Measurements from ENCODE around the gene PDZD2. TPM values are rescaled to one million over a fixed set of nuclear protein-coding genes. Genes with fewer than 3 reads are reported as not detected.

The PDZD2 gene
- total and polyA plus RNA-seq, 8 donors = under 0.01 to 61.3 (median 5.8) TPM

DNA sequence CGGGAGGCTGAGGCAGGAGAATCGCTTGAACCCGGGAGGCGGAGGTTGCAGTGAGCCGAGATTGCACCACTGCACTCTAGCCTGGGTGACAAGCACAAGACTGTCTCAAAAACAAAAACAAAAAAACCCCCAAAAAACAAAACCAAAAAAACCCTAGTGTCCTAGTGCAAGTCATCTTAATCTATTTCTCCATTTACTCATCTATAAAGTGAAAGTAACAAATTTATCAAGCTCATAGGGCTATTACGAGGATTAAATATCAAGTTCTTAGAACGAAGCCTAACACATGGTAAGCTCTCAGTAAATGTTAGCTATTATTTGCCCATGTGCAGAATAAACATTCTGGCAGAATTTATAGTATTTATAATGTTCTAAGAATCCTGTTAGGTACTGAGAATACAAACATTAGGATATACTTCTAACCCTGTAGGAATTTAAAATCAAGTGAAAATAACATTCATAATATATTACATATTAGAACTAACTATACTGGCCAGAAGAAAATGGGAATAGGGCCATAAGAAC lies 490.2 kb downstream of the PDZD2 start:
- Histone ChIP-seq H3K9me3 (no peaks in the 10 kb centered on the region), H3K36me3 (peaks cover 6 to 41% (median 31%) of the 10 kb centered on the region in 4 donors), H3K27me3 (no peaks in the 10 kb centered on the region), H3K27ac (peak overlapping the region in 3 of 5 donors; percentile 54 to 69 (median 57)), H3K4me1 (peaks cover 6 to 91% (median 52%) of the 10 kb centered on the region in 4 donors), H3K4me3 (peak overlapping the region in 2 of 4 donors; percentile 3 to 7)
- intact Hi-C loops (cut with DNase I; ENCODE audit: low total_unique reads) = no loop called here
- 55 to 70% (median 66%) methylated on average over 7 of the region's 7 CpGs for whole genome bisulfite sequencing, 5 donors
- no peak for DNase-seq
- TF ChIP-seq POLR2A (IDR thresholded peaks at IDR 0.05) (no peak), EP300 (IDR thresholded peaks at IDR 0.05) (no peak), POLR2AphosphoS5 (IDR thresholded peaks at IDR 0.05) (no peak)
- TF ChIP-seq, protein P1, sequence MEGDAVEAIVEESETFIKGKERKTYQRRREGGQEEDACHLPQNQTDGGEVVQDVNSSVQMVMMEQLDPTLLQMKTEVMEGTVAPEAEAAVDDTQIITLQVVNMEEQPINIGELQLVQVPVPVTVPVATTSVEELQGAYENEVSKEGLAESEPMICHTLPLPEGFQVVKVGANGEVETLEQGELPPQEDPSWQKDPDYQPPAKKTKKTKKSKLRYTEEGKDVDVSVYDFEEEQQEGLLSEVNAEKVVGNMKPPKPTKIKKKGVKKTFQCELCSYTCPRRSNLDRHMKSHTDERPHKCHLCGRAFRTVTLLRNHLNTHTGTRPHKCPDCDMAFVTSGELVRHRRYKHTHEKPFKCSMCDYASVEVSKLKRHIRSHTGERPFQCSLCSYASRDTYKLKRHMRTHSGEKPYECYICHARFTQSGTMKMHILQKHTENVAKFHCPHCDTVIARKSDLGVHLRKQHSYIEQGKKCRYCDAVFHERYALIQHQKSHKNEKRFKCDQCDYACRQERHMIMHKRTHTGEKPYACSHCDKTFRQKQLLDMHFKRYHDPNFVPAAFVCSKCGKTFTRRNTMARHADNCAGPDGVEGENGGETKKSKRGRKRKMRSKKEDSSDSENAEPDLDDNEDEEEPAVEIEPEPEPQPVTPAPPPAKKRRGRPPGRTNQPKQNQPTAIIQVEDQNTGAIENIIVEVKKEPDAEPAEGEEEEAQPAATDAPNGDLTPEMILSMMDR (IDR thresholded peaks at IDR 0.05) = no peak

DNA sequence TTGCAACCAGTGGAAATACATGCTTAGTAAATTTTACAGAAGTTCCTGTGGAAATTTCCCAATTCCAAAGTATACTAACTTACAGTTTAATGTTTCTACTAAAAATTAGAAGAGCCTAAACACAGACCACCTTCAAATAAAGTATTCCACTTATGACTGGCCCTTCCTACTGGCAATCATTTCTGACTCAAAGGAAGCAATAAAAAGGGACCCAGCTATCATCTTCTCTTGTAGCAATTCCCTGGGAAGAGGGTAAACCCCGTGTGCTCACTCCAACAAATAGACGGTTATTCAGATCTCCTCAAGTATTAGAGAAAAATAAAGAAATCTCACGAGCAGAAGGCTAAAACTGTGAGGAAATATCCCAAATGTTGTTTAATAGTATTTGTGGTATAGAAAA lies 491.9 kb downstream of the PDZD2 start:
- intact Hi-C loops (cut with DNase I; ENCODE audit: low total_unique reads) = no loop called here
- 79 to 92% (median 88%) methylated on average over 3 of the region's 3 CpGs for WGBS, 5 donors
- no peak overlapping the region for H3K27ac ChIP-seq

DNA sequence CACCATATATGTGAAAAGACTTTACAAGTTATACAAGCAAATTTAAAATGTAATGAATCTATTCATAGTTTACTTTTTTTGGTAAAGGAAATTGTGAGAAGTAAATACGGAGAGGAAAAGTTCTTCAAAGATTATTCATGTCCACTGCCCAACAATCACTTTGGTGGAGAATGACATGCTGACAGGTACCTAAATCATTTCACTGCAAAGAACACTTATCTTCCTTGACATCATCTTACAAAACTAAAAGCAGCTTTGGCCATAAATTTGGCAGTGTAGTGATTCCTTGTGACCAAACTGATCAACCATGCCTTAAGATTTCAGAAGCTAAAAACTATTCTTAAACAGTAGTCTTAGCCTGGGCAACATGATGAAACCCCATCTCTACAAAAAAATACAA lies 492.7 kb downstream of the PDZD2 start:
- WGBS, 5 donors = 69 to 92% (median 85%) methylated on average over 1 of the region's 1 CpG
- Histone ChIP-seq H3K27me3 (no peaks in the 10 kb centered on the region), H3K4me1 (peaks cover 10 to 95% (median 51%) of the 10 kb centered on the region in 4 donors), H3K9me3 (no peaks in the 10 kb centered on the region), H3K4me3 (no peak overlapping the region), H3K27ac (no peak overlapping the region), H3K36me3 (peaks cover 7 to 41% (median 31%) of the 10 kb centered on the region in 4 donors)
- DNase-seq = no peak
- TF ChIP-seq POLR2A (IDR thresholded peaks at IDR 0.05) (no peak), EP300 (IDR thresholded peaks at IDR 0.05) (no peak), POLR2AphosphoS5 (IDR thresholded peaks at IDR 0.05) (no peak)
- TF ChIP-seq, protein P1 (IDR thresholded peaks at IDR 0.05) = no peak
- intact Hi-C loops (cut with DNase I; ENCODE audit: low total_unique reads) = no loop called here

More for the DNA sequence above, 491.9 kb downstream of the PDZD2 start:
- no peaks in the 10 kb centered on the region for H3K27me3 ChIP-seq
- H3K4me3 ChIP-seq = no peak overlapping the region
- peaks cover 10 to 92% (median 51%) of the 10 kb centered on the region in 4 donors for H3K4me1 ChIP-seq
- H3K9me3 ChIP-seq = no peaks in the 10 kb centered on the region
- no peak for DNase-seq
- H3K36me3 ChIP-seq = peaks cover 7 to 48% (median 36%) of the 10 kb centered on the region in 4 donors
- TF ChIP-seq EP300 (IDR thresholded peaks at IDR 0.05) (no peak), POLR2A (IDR thresholded peaks at IDR 0.05) (no peak), POLR2AphosphoS5 (IDR thresholded peaks at IDR 0.05) (no peak)
- TF ChIP-seq, protein P1 (IDR thresholded peaks at IDR 0.05) = no peak

DNA sequence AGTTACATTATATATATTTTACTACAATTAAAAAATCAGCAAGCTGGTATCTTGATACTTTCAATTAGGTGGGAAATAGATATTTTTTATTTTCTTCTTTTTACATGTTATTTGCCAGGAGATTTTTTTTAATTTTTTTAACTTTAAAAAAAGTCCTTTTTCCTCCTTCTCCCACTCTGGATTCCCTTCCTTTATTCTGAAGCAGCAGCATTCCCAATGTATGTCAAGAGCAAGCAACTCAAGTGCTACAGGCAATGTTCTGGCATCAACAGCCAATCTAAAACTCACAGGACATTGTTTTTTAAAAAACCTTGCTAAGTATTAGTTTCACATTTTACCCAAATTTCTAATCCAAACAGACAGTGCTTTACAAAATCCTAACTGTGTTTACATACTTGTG lies 493.8 kb downstream of the PDZD2 start:
- TF ChIP-seq POLR2AphosphoS5 (IDR thresholded peaks at IDR 0.05) = no peak
- TF ChIP-seq EP300 (IDR thresholded peaks at IDR 0.05) = no peak
- TF ChIP-seq, protein P1 (IDR thresholded peaks at IDR 0.05) = no peak
- TF ChIP-seq POLR2A (IDR thresholded peaks at IDR 0.05) = no peak
- intact Hi-C loops (cut with DNase I; ENCODE audit: low total_unique reads) = no loop called here
- no peak for DNase-seq
- H3K27ac ChIP-seq = no peak overlapping the region
- no peaks in the 10 kb centered on the region for H3K27me3 ChIP-seq
- H3K4me1 ChIP-seq = peaks cover 10 to 84% (median 47%) of the 10 kb centered on the region in 4 donors
- no peaks in the 10 kb centered on the region for H3K9me3 ChIP-seq
- peaks cover 7 to 42% (median 33%) of the 10 kb centered on the region in 4 donors for H3K36me3 ChIP-seq
- H3K4me3 ChIP-seq = no peak overlapping the region

All from stomach (tissue), 9 donors.